RPMI7951 (cell line): ENCODE measurements around the gene ARIH1. TPM values are rescaled to one million over a fixed set of nuclear protein-coding genes. Genes with fewer than 3 reads are reported as not detected.
A peak's percentile ranks its signal among the peaks of the same experiment; 100 is the strongest.
"Not testable (repeated sequence)": the region's sequence is repeated elsewhere in the genome, so short reads cannot be mapped to it uniquely, and the experiment has no call there.

Experiments
- DNase-seq: peaks from one replicate; pipeline ENCODE4 v3.0.0-alpha.2; 2012; ENCODE audit warnings: low read depth
- total RNA-seq: library from RNA; depleted of rRNA; stranded (reverse); fragments of >200 nt; shearing (Covaris generic); gene quantifications from 2 replicates; pipeline ENCODE4 v1.2.3, GENCODE V29; 2014; rRNA removed

ARIH1 gene, protein sequence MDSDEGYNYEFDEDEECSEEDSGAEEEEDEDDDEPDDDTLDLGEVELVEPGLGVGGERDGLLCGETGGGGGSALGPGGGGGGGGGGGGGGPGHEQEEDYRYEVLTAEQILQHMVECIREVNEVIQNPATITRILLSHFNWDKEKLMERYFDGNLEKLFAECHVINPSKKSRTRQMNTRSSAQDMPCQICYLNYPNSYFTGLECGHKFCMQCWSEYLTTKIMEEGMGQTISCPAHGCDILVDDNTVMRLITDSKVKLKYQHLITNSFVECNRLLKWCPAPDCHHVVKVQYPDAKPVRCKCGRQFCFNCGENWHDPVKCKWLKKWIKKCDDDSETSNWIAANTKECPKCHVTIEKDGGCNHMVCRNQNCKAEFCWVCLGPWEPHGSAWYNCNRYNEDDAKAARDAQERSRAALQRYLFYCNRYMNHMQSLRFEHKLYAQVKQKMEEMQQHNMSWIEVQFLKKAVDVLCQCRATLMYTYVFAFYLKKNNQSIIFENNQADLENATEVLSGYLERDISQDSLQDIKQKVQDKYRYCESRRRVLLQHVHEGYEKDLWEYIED
- 16.7 and 29.6 TPM in 2 replicates for total RNA-seq

DNA sequence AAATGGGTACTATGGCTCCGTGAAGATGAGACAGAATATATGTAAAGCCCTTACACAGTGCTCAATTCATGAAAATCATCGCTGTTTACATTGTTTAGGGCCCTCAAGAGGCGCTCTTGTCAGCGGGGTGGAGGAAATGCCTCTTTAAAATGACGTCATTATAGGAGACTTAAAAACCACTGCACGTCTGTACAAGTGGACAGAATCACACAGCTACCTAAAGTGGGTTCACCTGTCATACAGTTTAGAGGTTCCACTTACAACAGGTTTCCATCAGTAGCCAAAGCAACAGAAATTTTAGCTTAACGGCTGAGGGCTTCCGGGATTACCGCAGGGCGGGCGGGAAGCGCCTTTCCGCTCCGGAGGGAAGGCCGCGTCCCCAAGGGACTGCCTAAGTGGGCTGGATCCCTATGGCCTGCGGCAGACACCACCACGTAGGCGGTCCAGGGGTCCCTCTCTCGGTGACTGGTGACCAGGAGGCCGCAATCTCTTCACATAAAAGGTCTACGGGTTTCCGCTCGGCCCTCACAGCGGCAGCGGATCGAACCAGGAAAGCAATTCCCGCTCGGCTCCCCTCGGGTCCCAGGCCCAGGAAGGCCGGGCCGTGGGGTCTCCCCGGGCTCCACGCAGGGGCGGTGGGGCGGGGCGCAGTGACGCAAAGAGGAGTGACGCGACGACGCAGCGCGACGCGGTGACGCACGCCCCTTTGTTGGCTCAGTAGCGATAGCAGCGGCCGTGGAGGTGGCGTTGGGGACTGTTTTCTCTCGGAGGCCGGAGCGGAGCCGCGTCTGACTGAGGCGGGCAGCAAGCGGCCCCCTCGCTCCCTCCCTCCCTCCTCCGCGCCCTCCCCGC is at the start of gene ARIH1:
Gene ARIH1 (plus strand): TSS at position 717 of the 852 bp plus-strand sequence. CDS start 310 bp downstream, outside the sequence.
- peak; percentile 96 for DNase-seq

DNA sequence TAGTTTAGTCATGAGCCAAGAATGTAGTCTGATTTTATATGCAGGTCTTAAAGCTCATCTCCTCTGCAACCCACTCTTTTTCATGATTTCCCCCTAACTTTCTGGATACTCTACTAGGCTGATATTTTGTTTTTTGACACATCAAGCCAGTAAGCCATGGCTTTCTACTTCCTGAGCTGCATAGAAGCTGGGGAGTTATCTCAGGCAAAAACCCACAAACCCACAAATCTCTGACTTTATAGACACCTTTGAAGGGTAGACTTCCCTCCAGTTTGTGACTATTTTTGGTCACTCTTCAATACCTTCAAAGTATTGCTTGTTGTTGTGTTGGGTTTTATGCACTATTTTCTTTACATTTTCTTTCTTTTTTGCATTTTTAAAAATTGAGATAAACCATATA is 47.4 kb upstream of the ARIH1 start:
- DNase-seq, result no peak

DNA sequence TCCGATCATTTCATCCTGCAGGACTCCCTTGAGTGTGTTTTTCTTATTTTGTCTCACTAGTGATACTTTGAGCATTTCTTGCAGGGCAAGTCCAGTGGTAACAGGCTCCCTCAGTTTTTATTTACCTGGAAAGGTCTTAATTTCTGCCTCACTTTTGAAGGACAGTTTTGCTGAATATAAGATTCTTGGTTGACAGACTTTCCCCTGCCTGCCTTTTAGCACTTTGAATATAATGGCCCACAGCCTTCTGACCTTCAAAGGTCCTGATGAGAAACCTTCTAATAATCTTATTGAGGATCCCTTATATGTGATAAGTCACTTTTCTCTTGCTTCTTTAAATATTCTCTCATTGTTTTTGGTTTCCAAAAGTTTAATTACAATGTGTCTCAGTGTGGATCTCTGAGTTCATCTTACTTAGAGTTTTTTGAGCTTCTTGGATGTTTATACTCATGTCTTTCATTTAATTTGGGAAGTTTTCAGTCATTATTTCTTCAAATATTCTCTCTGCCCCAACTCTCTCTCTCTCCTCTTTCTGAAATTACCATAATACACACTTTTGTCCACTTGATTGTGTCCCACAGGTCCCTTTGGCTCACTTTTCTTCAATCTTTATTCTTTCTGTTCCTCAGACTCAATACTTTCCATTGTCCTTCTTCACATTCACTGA is 36.3 kb upstream of the ARIH1 start:
- DNase-seq, result no peak

DNA sequence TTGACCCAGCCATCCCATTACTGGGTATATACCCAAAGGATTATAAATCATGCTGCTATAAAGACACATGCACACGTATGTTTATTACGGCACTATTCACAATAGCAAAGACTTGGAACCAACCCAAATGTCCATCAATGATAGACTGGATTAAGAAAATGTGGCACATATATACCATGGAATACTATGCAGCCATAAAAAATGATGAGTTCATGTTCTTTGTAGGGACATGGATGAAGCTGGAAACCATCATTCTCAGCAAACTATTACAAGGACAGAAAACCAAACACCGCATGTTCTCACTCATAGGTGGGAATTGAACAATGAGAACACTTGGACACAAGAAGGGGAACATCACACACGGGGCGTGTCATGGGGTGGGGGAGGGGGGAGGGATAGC is 31.3 kb upstream of the ARIH1 start:
- not testable (repeated sequence) for DNase-seq

DNA sequence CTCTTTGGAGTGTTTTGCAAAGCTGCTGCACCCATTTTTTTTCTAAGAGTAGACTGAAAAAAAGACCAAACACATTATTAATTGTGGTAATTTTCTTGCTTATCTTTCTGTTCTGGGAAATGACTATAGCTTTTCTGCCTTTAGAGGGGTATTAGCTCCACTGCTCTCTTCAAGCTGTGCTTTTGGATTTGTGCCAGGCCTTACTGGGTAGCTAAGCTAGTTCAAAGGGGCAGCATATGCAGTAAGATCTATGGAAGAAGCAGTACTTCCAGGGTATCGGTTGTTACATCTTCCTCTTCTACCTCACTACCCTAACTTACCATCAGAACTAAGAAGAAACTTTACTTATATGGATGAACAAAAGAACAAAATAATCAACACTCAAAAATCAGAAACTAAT is 28.7 kb upstream of the ARIH1 start:
- no peak for DNase-seq

DNA sequence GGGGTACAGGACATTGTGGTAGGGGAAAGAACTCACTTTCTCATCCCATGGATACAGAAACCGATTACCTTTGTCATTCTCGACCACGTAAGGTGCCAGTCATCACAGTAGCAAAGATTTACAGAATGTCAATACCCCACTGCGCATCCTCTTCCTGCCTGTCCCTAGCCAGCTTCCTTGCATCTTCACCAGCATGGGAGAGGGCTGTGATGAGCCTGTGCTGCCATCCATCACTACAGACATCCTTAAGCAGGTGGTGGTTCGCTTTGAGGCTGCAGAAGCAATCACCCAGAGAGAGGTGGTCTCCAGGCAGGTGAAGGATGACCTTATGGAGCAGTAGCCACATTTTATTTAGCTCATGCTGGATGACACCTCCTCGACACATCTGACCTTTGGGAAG is 23.3 kb upstream of the ARIH1 start:
- DNase-seq, result no peak

DNA sequence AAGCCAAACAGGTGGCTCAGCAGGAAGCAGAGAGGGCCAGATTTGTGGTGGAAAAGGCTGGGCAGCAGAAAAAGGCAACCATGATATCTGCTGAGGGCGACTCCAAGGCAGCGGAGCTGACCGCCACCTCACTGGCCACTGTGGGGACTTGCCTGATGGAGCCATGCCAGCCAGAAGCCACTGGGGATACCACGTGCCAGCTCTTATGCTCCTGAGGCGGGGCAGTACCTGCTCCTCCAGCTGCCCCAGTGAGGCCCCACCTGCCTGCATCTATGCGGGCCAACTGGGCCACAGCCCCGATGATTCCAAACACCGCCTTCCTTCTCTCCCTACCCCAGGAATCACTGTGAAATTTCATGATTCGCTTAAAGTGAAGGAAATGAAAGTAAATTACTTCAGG is 22.9 kb upstream of the ARIH1 start:
- no peak for DNase-seq

DNA sequence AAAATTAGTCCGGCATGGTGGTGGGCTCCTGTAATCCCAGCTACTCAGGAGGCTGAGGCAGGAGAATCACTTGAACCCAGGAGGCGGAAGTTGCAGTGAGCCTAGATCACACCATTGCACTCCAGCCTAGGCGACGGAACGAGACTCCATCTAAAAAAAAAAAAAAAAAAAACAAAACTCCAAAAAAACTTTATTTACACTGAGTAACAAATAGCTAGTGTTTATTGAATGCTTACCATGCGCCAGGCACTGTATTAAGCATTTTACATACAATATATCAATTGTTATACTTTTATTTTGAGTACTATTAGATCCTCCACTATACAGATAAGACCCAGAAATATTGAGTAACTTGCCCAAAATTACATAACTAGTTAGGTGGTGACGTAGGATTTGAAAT is 17.4 kb upstream of the ARIH1 start:
- DNase-seq, result no peak

DNA sequence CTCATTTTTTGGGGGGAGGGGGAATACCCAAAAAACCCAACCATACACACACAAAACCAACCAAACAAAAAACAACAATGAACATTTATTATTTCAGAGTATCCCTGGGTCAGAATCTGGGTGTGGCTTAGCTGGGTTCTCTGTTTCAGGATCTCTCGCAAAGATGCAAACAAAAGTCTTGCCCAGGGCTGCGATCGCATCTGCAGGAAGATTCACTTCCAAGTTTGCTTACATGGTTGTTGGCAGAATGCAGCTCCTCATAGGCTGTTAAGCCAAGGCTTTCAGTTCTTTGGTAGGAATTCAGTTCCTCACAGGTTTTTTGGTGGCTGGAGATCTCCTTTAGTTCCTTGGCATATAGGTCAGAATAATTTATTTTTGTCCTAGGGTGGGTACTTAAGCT is 13.7 kb upstream of the ARIH1 start:
- no peak for DNase-seq

DNA sequence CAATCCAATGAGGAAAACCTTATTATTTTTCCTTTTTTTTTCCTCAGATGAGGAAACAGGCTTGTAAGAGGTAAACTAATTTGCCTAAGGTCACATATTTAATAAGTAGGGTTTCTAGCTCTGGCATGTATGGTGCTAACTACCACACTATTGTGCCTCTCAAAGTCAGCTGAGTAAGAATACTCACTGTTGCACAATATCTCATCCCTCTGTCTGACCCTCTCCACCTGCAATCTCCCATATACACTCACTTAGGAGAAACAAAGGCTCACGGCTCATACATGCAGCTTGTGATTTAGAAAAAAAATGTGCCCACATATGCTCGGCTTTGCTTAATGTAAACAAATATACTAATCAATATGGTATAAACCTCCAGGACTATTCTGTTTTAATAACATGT is 10.4 kb upstream of the ARIH1 start:
- DNase-seq, result no peak

DNA sequence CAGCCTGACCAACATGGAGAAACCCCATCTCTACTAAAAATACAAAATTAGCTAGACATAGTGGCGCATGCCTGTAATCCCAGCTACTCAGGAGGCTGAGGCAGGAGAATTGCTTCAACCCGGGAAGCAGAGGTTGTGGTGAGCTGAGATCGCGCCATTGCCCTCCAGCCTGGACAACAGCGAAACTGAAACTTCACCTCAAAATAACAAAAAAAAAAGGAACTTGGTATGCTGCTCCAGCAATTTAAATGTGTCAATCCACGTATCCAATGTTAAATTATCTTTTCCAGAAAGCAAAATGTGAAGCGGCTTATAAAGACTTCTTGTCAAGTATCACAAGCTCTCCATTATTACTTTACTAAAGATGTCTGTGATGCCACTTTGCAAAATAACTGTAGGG is 9.9 kb upstream of the ARIH1 start:
- DNase-seq, result no peak

DNA sequence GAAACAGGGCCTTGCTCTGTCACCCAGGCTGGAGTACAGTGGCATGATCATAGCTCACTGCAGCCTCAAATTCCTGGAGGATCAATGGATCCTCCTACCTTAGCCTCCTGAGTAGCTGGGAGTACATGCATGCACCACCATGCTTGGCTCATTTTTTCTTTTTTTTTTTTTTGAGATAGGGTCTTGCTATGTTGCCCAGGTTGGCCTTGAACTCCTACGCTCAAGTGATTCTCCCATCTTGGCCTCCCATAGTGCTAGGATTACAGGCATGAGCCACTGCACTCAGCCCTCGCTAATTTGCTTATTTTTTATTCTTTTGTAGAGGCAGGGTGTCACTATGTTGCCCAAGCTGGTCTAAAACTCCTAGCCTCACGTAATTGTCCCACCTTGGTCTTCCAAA is 6.0 kb upstream of the ARIH1 start:
- DNase-seq, result no peak

DNA sequence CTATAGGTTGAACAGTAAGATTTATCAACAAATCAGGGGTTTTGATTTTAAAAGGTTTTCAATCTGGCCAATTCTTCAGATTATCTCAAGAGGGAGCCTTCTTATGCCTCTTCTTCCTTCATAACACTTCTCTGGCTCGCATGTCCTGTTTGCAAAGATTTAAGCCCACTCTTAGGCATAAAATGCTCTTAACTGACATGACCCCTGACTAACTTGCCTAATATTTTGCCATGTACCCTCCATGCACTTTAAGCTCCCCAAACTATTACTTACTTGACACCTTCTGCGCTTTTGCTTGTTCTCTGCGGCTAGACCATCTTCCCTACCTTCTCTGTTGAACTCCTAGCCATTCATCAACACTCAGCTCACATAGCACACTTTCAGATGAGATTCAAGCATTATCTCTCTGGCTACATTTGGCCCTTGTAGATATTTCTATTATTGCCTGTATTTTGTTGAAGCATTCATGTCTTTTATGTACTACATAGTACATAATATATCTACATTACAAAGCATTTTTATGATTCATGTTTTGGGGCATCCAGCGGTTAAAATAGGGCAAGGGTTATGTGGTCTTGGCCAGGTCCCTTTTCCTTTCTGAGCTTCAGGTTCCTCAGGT is 1.0 kb upstream of the ARIH1 start:
- peak; percentile 28 for DNase-seq

DNA sequence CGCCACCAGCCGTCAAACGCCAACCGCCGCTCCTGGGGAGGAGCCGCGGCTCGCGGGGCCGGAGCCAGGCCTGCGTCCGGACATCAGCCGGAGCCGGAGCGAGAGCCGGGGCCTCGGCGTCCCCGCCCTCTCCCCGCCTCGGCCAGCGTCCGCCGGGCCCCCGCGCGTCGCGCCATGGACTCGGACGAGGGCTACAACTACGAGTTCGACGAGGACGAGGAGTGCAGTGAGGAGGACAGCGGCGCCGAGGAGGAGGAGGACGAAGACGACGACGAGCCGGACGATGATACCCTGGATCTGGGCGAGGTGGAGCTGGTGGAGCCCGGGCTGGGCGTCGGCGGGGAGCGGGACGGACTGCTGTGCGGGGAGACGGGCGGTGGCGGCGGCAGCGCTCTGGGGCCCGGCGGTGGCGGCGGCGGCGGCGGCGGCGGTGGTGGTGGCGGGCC is 359 bp downstream of the ARIH1 start:
- no peak for DNase-seq

DNA sequence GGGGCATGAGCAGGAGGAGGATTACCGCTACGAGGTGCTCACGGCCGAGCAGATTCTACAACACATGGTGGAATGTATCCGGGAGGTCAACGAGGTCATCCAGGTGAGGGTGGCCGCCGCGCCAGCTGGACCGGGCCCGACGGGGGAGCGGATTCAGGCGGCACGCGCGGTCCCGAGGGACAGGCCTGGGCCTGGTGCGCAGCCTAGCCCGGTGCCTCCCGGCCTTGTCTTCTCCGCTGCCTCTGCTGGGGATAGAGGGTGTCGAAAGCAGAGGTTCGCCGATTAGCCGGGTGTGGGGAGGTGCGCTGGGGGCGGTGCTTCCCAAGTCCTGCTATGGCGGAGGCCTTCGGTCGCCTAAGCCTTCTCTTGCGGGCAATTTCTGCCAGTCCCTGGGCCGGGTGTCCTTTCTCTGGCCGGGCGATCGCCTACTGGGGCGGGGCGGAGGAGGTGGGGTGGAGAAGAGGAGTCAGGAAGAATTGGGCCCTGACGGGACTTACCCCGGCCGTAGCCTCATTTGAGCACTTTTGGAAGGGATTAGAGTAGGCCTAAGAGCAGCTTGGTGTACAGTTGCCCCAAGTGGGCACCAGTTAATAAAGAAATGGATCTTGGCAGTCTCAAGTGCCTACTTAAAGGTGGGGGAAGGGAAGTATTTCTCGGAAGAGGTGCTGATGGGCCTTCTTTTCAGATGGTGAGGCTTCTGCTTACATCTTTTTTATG is 940 bp downstream of the ARIH1 start:
- DNase-seq, result peak; percentile 81

DNA sequence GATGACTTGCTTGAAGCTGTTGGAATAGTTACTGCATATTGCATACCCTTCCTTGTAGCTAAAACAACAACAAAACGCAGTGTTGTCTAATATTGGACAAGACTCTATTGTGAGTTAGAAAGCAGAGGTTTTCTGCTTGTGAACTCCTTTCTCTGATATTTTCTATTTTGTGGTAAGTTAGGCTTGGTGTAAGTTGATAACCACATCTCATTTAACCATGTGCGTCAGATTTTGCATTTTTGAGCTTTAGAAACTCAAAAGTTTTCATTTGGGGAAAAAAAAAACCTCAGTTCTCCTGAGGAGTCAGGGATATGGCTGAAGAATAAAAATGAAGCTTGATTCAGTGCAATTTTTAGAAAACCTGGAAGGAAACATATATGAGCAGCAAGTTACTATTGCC is 1.5 kb downstream of the ARIH1 start:
- DNase-seq, result no peak

DNA sequence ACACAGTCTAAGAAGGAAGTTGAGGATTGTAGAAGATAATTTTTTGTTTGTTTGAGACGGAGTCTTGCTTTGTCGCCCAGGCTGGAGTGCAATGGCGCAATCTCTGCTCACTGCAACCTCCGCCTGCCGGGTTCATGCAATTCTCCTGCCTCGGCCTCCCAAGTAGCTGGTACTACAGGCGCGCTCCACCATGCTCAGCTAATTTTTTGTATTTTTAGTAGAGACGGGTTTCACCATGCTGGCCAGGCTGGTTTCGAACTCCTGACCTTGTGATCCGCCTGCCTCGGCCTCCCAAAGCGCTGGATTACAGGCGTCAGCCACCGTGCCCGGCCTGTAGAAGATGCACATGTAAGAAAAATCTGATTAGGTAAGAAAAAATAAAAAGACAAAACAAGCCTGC is 2.2 kb downstream of the ARIH1 start:
- DNase-seq, result not testable (repeated sequence)

DNA sequence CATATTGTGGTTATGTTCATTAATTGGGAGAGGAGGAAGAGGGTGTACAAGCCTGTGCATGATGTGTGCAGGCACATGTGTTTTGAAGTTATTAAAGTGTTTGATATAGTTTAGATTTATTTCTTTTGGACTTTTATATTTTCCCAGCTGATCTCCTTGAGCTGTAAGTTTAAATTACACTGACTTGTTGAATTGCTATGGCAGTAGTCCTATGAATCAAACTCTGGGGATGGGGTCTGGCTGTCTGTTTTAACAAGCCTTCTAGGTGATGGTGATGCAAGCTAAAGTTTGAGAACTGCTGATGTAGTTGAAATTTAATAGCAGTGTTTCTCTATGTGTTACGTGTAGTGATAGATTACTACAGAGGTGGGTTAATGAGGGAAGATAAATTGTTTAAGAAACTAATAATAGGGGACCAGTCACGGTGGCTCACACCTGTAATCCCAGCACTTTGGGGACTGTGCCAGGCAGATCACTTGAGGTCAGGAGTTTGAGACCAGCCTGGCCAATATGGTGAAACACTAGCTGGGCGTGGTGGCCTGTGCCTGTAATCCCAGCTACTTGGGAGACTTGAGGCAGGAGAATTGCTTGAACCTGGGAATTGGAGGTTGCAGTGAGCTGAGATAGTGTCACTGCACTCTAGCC is 7.0 kb downstream of the ARIH1 start:
- DNase-seq, result no peak

DNA sequence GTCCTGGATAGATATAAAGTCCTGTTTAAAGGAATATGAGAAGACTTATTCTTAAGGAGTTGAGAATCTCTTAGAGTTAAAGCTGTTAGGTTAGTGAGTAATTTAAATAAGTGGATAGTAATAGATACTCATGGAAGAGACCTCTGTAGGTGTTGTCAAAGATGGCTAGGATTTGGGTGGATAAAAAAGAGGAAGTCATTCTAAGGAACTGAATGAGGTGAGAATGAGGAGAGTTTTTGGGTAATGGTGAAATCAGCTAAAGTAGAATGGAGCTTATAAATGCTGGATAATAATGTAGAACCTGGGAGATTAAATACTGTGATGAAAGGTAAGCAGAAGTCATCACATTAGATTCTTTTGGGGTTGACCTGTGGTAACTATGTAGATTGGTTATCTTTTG is 8.1 kb downstream of the ARIH1 start:
- no peak for DNase-seq

DNA sequence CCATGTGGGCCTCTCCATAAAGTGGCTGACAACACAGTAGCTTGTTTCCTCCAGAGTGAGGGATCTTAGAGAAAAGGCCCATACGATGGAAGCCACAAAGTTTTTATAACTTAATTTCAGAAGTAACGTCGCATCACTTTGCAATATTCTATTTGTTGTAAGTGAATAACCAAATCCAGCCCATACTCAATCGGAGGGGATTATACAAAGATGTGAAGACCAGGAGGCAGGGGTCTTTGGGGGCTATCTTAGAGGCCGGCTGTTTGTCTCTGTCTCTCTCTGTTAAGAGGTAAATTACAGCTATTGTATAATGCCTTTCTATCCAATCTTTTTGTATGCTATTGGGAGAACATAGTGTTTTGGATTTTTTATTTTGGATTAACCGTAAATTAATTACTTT is 9.1 kb downstream of the ARIH1 start:
- DNase-seq, result no peak
